ENCODE measurements around the gene MAPK6.
A peak's percentile ranks its signal among the peaks of the same experiment; 100 is the strongest.

The MAPK6 gene

DNA sequence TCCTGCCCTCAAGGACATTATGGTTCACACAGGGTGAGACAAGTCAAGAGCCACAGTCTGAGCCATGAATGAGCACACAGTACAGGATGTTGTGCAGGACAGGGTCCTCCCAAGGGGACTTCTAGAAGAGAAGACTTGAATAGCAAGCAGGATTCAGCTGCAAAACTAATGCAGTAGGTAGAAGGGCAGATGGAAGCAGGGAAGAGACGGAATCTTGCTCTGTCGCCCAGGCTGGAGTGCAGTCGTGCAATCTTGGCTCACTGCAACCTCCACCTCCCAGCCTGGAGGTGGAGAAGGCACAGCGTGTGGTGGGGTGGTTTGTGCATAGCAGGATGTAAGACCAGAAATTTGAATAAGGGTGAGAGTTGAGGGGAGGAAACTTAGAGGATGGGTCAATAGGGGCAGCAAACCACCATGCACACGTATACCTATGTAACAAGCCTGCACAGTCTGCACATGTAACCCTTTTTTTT lies 85.5 kb downstream of the MAPK6 start:
- peaks cover under 1% of the 10 kb centered on the region for H3K27me3 Mint-ChIP-seq (ENCODE audit: low read depth)
- H3K4me3 Mint-ChIP-seq: no peak overlapping the region
- no peaks in the 10 kb centered on the region for H3K9me3 Mint-ChIP-seq
- no peaks in the 10 kb centered on the region for H3K36me3 Mint-ChIP-seq (ENCODE audit: low read depth)
- DNase-seq (ENCODE audit: low spot score): no peak
- no peaks in the 10 kb centered on the region for H3K4me1 Mint-ChIP-seq (ENCODE audit: low read depth)
- no peak overlapping the region for H3K27ac Mint-ChIP-seq

- Mint-ChIP-seq H3K27me3 (ENCODE audit: low read depth) (peaks cover 8% of the 10 kb centered on the region), H3K27ac (no peak overlapping the region), H3K4me3 (no peak overlapping the region), H3K36me3 (ENCODE audit: low read depth) (no peaks in the 10 kb centered on the region), H3K9me3 (no peaks in the 10 kb centered on the region), H3K4me1 (ENCODE audit: low read depth) (peaks cover 2% of the 10 kb centered on the region)
- DNase-seq (ENCODE audit: low spot score): no peak
These were observed 86.8 kb downstream of the MAPK6 start for GRCh38 chr15:52105846-52106245.

- Mint-ChIP-seq H3K9me3 (no peaks in the 10 kb centered on the region), H3K27me3 (ENCODE audit: low read depth) (peaks cover 12% of the 10 kb centered on the region), H3K36me3 (ENCODE audit: low read depth) (no peaks in the 10 kb centered on the region), H3K27ac (no peak overlapping the region), H3K4me3 (no peak overlapping the region), H3K4me1 (ENCODE audit: low read depth) (peaks cover 2% of the 10 kb centered on the region)
- DNase-seq (ENCODE audit: low spot score): no peak
These were observed 87.6 kb downstream of the MAPK6 start for GRCh38 chr15:52106641-52107040.

- Mint-ChIP-seq H3K27me3 (ENCODE audit: low read depth) (peaks cover 12% of the 10 kb centered on the region), H3K36me3 (ENCODE audit: low read depth) (no peaks in the 10 kb centered on the region), H3K9me3 (no peaks in the 10 kb centered on the region), H3K4me1 (ENCODE audit: low read depth) (peaks cover 2% of the 10 kb centered on the region), H3K27ac (no peak overlapping the region), H3K4me3 (no peak overlapping the region)
- DNase-seq (ENCODE audit: low spot score): no peak
These were observed 88.2 kb downstream of the MAPK6 start for GRCh38 chr15:52107238-52107637.

- H3K36me3 Mint-ChIP-seq (ENCODE audit: low read depth): no peaks in the 10 kb centered on the region
- H3K27me3 Mint-ChIP-seq (ENCODE audit: low read depth): peaks cover 25% of the 10 kb centered on the region
- H3K9me3 Mint-ChIP-seq: no peaks in the 10 kb centered on the region
- H3K4me1 Mint-ChIP-seq (ENCODE audit: low read depth): peaks cover 2% of the 10 kb centered on the region
- H3K4me3 Mint-ChIP-seq: no peak overlapping the region
- no peak overlapping the region for H3K27ac Mint-ChIP-seq
- DNase-seq (ENCODE audit: low spot score): no peak
These were observed 90.8 kb downstream of the MAPK6 start for GRCh38 chr15:52109559-52110451.

- Mint-ChIP-seq H3K36me3 (ENCODE audit: low read depth) (no peaks in the 10 kb centered on the region), H3K4me3 (no peak overlapping the region), H3K27ac (no peak overlapping the region), H3K9me3 (no peaks in the 10 kb centered on the region), H3K27me3 (ENCODE audit: low read depth) (peaks cover 28% of the 10 kb centered on the region), H3K4me1 (ENCODE audit: low read depth) (peaks cover 9% of the 10 kb centered on the region)
- DNase-seq (ENCODE audit: low spot score): no peak
These were observed 92.6 kb downstream of the MAPK6 start for GRCh38 chr15:52111517-52112202.

DNA sequence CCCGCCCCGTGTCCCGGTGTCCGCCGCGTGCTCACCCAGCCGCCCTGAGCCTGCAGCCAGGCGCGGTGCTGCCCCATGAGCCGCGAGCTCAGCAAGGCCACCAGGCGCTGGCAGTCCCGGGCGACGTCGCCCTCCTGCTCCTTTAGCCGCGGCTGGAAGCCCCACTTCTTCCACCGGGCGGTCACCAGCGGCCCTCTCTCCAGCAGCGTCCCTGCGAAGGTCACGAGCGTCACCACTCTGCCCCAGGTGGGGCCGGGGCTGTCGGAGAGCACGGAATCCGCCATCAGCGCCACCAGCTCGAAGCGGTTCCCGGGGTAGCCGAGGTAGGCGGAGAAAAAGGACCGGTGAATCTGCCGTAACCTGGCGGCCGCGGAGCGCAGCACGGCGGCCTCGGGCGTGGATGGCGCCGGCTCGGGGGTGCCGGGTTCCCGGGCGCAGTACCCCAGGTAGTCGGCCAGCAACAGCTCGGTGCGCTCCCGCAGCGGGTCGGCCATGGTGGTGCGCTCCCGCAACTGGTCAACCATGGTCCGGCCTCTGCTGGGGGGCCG lies 93.3 kb downstream of the MAPK6 start:
- DNase-seq (ENCODE audit: low spot score): peak; percentile 25
- H3K4me3 Mint-ChIP-seq: peak overlapping the region; percentile 78
- peaks cover 28% of the 10 kb centered on the region for H3K27me3 Mint-ChIP-seq (ENCODE audit: low read depth)
- H3K27ac Mint-ChIP-seq: no peak overlapping the region
- peaks cover 9% of the 10 kb centered on the region for H3K4me1 Mint-ChIP-seq (ENCODE audit: low read depth)
- H3K36me3 Mint-ChIP-seq (ENCODE audit: low read depth): no peaks in the 10 kb centered on the region
- no peaks in the 10 kb centered on the region for H3K9me3 Mint-ChIP-seq

GRCh38 chr15:52113235-52113634 lies 94.2 kb downstream of the MAPK6 start:
- H3K27ac Mint-ChIP-seq: no peak overlapping the region
- H3K27me3 Mint-ChIP-seq (ENCODE audit: low read depth): peaks cover 28% of the 10 kb centered on the region
- peak overlapping the region; percentile 56 for H3K4me3 Mint-ChIP-seq
- peaks cover 9% of the 10 kb centered on the region for H3K4me1 Mint-ChIP-seq (ENCODE audit: low read depth)
- DNase-seq (ENCODE audit: low spot score): no peak
- H3K36me3 Mint-ChIP-seq (ENCODE audit: low read depth): no peaks in the 10 kb centered on the region
- H3K9me3 Mint-ChIP-seq: no peaks in the 10 kb centered on the region

- Mint-ChIP-seq H3K36me3 (ENCODE audit: low read depth) (no peaks in the 10 kb centered on the region), H3K4me3 (no peak overlapping the region), H3K27ac (no peak overlapping the region), H3K27me3 (ENCODE audit: low read depth) (peaks cover 28% of the 10 kb centered on the region), H3K9me3 (no peaks in the 10 kb centered on the region), H3K4me1 (ENCODE audit: low read depth) (peaks cover 9% of the 10 kb centered on the region)
- DNase-seq (ENCODE audit: low spot score): no peak
These were observed 94.7 kb downstream of the MAPK6 start for GRCh38 chr15:52113708-52114107.

- H3K4me3 Mint-ChIP-seq: no peak overlapping the region
- DNase-seq (ENCODE audit: low spot score): no peak
- H3K36me3 Mint-ChIP-seq (ENCODE audit: low read depth): no peaks in the 10 kb centered on the region
- H3K9me3 Mint-ChIP-seq: no peaks in the 10 kb centered on the region
- H3K27me3 Mint-ChIP-seq (ENCODE audit: low read depth): peaks cover 28% of the 10 kb centered on the region
- H3K27ac Mint-ChIP-seq: no peak overlapping the region
- H3K4me1 Mint-ChIP-seq (ENCODE audit: low read depth): peaks cover 9% of the 10 kb centered on the region
These were observed 95.4 kb downstream of the MAPK6 start for GRCh38 chr15:52114261-52115055.

DNA sequence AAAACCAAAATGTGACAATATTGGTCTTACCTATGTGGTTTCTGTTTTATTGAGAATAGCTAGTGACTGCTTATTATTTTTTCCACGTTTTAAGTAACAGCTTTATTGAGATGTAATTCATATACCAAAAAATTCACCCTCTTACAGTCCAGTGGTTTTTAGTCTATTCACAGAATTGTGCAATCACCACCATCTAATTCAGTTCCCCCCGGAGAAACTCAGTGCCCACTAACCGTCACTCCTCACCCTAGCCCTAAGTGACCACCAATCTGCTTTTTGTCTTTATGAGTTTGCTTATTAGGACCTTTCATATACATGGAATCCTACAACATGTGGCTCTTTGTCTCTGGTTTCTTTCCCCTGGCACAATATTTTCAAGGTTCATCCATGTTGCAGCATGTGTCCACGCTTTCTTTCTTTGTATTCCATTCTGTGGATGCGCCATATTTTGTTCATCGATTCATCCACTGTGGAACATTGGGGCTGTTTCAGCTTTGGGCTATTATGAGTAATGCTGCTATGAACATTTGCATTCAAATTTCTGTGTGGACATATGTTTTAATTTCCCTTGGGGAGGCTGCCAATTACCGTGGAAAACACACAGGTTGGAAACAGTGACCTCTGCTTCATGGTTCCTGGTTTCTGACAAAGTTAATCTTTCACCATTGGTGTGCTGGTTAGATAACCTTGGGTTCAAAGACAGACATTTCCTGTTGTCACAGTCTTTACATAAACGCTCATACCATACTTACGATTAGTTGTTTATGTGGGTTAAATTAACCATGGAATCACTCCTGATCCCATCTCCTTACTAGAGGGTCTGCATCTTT lies 96.8 kb downstream of the MAPK6 start:
- DNase-seq (ENCODE audit: low spot score): no peak
- Mint-ChIP-seq H3K27ac (no peak overlapping the region), H3K4me1 (ENCODE audit: low read depth) (peaks cover 7% of the 10 kb centered on the region), H3K9me3 (no peaks in the 10 kb centered on the region), H3K4me3 (no peak overlapping the region), H3K36me3 (ENCODE audit: low read depth) (no peaks in the 10 kb centered on the region), H3K27me3 (ENCODE audit: low read depth) (peaks cover 21% of the 10 kb centered on the region)

All from T-helper 2 cell treated with Interferon-gamma antibody and Interleukin-4, amounts not matched to agents 5 μg/mL and 100 μg/mL, for 36 hours (primary cell).